WTC11 (cell line): Measurements from ENCODE around the gene HOXA5. TPM values are rescaled to one million over a fixed set of nuclear protein-coding genes. Genes with fewer than 3 reads are reported as not detected.

ENCODE experiments used
- ATAC-seq: fragments of 200-7000 bp; cut with Tn5 transposase; 2 replicates; pipeline ENCODE4 v1.10.0; 2021; ENCODE audit warnings: mild to moderate bottlenecking, moderate library complexity
- CTCF ChIA-PET: fragments of 300-600 bp; sonication (Branson Sonifier 250); formaldehyde crosslinking; loops from one replicate; lab custom pipeline; 2021; ENCODE audit warnings: antibody characterized with exemption; lab: Charles Lee
- POLR2A ChIA-PET: fragments of 350-600 bp; sonication (Branson Sonifier 250); formaldehyde crosslinking; loops from one replicate; lab custom pipeline; 2021; ENCODE audit warnings: antibody characterized with exemption; lab: Charles Lee
- DNase-seq: peaks from one replicate; pipeline ENCODE4 v3.0.0; 2021; ENCODE audit warnings: low spot score
- H3K27ac Mint-ChIP-seq: 2 replicates; pipeline ENCODE4 v1.8.0; 2021; ENCODE audit warnings: mixed read lengths
- H3K27me3 Mint-ChIP-seq: 2 replicates; pipeline ENCODE4 v1.8.0; 2021; ENCODE audit warnings: low read depth, mild to moderate bottlenecking, moderate library complexity, mixed read lengths
- H3K36me3 Mint-ChIP-seq: 2 replicates; pipeline ENCODE4 v1.8.0; 2021; ENCODE audit warnings: mixed read lengths
- H3K4me1 Mint-ChIP-seq: 2 replicates; pipeline ENCODE4 v1.8.0; 2022; ENCODE audit warnings: mixed read lengths
- H3K4me3 Mint-ChIP-seq: 2 replicates; pipeline ENCODE4 v1.8.0; 2021; ENCODE audit warnings: mild to moderate bottlenecking, moderate library complexity, mixed read lengths
- H3K9me3 Mint-ChIP-seq: 2 replicates; pipeline ENCODE4 v1.8.0; 2021; ENCODE audit warnings: mixed read lengths
- ATF1 ChIP-seq: sonication (generic); formaldehyde crosslinking; IDR thresholded peaks from 2 replicates; pipeline ENCODE4 v1.8.1; 2023; ENCODE audit warnings: mild to moderate bottlenecking, moderate library complexity, missing genetic modification reagents
- FOXJ3 ChIP-seq: sonication (generic); formaldehyde crosslinking; IDR thresholded peaks from 2 replicates; pipeline ENCODE4 v1.9.0; 2021; ENCODE audit warnings: missing genetic modification reagents, mild to moderate bottlenecking, borderline replicate concordance
- HMGA2 ChIP-seq: fragments of 250-450 bp; sonication (Bioruptor Pico); IDR thresholded peaks from 2 replicates; pipeline ENCODE4 v1.4.0; 2021; ENCODE audit warnings: mild to moderate bottlenecking, moderate library complexity
- KAT7 ChIP-seq: sonication (generic); formaldehyde crosslinking; IDR thresholded peaks from 2 replicates; pipeline ENCODE4 v1.8.1; 2023; ENCODE audit warnings: missing genetic modification reagents, mild to moderate bottlenecking, borderline replicate concordance
- SMAD4 ChIP-seq: sonication (generic); formaldehyde crosslinking; IDR thresholded peaks from 2 replicates; pipeline ENCODE4 v1.8.0; 2022; ENCODE audit warnings: mild to moderate bottlenecking, missing genetic modification reagents
- SP1 ChIP-seq: sonication (generic); formaldehyde crosslinking; conservative IDR thresholded peaks from 2 replicates; pipeline ENCODE4 v1.8.1; 2022; ENCODE audit warnings: missing genetic modification reagents
- TEAD1 ChIP-seq: sonication (generic); formaldehyde crosslinking; IDR thresholded peaks from 2 replicates; pipeline ENCODE4 v1.8.0; 2022; ENCODE audit warnings: mild to moderate bottlenecking, missing genetic modification reagents
- ZNF138 ChIP-seq: sonication (generic); formaldehyde crosslinking; conservative IDR thresholded peaks from 2 replicates; pipeline ENCODE4 v1.8.1; 2022; ENCODE audit warnings: mild to moderate bottlenecking, moderate library complexity, missing genetic modification reagents
- ZNF317 ChIP-seq: sonication (generic); formaldehyde crosslinking; IDR thresholded peaks from 2 replicates; pipeline ENCODE4 v1.8.1; 2023; ENCODE audit warnings: low read depth, mild to moderate bottlenecking, moderate library complexity, missing genetic modification reagents, borderline replicate concordance
- ZNF396 ChIP-seq: fragments of 250-450 bp; sonication (Bioruptor Pico); IDR thresholded peaks from 2 replicates; pipeline ENCODE4 v1.8.0; 2021; ENCODE audit warnings: mild to moderate bottlenecking, moderate library complexity, borderline replicate concordance
- ZNF416 ChIP-seq: fragments of 250-450 bp; sonication (Bioruptor Pico); IDR thresholded peaks from 2 replicates; pipeline ENCODE4 v1.9.0; 2021; ENCODE audit warnings: mild to moderate bottlenecking, inconsistent platforms
- ZNF423 ChIP-seq: fragments of 250-450 bp; sonication (Bioruptor Pico); IDR thresholded peaks from 2 replicates; pipeline ENCODE4 v2.1.2; 2022; ENCODE audit warnings: mild to moderate bottlenecking, moderate library complexity
- total RNA-seq: library from RNA; stranded (reverse); gene quantifications from 3 replicates; pipeline ENCODE4 v1.2.3, GENCODE V29; 2021
- TF ChIP-seq, protein P1 (sequence below): sonication (generic); formaldehyde crosslinking; IDR thresholded peaks from 2 replicates; pipeline ENCODE4 v1.8.0; 2023; ENCODE audit warnings: mild to moderate bottlenecking, missing genetic modification reagents
- TF ChIP-seq, protein P2 (sequence below): sonication (generic); formaldehyde crosslinking; IDR thresholded peaks from 2 replicates; pipeline ENCODE4 v1.8.1; 2022; ENCODE audit warnings: mild to moderate bottlenecking, missing genetic modification reagents, moderate library complexity, borderline replicate concordance
- TF ChIP-seq, protein P3 (sequence below): fragments of 250-450 bp; sonication (Bioruptor Pico); IDR thresholded peaks from 2 replicates; pipeline ENCODE4 v1.9.0; 2021; ENCODE audit warnings: moderate library complexity, mild to moderate bottlenecking, inconsistent platforms, borderline replicate concordance
- TF ChIP-seq, protein P4 (sequence below): sonication (generic); formaldehyde crosslinking; IDR thresholded peaks from 2 replicates; pipeline ENCODE4 v1.8.1; 2023; ENCODE audit warnings: mild to moderate bottlenecking, missing genetic modification reagents
- TF ChIP-seq, protein P5 (sequence below): sonication (generic); formaldehyde crosslinking; conservative IDR thresholded peaks from 2 replicates; pipeline ENCODE4 v1.8.1; 2023; ENCODE audit warnings: mild to moderate bottlenecking, low read depth, missing genetic modification reagents, moderate library complexity

HOXA5 gene
- total RNA-seq, 1 experiment from 2014 or later, result not detected

DNA sequence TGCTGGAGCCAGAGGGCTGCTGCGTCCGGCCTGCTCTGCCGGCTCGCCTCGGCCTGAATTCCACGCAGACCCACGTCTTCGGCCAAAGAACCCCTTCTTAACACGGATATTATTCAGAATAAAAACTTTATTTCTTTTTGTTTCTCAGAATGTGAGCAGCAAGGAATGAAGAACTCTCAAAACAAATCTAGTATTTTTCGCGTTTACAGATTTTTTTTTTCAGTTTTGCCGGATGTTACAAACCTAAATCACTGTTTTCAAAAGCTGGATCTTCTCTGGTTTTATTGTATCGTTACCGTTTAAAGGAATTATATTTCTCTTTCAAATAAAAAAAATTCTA lies 36.6 kb downstream of the HOXA5 start (continued):
- TF ChIP-seq, protein P1, sequence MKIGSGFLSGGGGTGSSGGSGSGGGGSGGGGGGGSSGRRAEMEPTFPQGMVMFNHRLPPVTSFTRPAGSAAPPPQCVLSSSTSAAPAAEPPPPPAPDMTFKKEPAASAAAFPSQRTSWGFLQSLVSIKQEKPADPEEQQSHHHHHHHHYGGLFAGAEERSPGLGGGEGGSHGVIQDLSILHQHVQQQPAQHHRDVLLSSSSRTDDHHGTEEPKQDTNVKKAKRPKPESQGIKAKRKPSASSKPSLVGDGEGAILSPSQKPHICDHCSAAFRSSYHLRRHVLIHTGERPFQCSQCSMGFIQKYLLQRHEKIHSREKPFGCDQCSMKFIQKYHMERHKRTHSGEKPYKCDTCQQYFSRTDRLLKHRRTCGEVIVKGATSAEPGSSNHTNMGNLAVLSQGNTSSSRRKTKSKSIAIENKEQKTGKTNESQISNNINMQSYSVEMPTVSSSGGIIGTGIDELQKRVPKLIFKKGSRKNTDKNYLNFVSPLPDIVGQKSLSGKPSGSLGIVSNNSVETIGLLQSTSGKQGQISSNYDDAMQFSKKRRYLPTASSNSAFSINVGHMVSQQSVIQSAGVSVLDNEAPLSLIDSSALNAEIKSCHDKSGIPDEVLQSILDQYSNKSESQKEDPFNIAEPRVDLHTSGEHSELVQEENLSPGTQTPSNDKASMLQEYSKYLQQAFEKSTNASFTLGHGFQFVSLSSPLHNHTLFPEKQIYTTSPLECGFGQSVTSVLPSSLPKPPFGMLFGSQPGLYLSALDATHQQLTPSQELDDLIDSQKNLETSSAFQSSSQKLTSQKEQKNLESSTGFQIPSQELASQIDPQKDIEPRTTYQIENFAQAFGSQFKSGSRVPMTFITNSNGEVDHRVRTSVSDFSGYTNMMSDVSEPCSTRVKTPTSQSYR (CRISPR knock-in tag), result no peak
- TF ChIP-seq ZNF396 (CRISPR knock-in tag) (no peak), SMAD4 (CRISPR knock-in tag) (no peak), SP1 (CRISPR knock-in tag) (no peak), KAT7 (no peak), ATF1 (CRISPR knock-in tag) (no peak), TEAD1 (CRISPR knock-in tag) (no peak), ZNF138 (CRISPR knock-in tag) (no peak)
- TF ChIP-seq, protein P2, sequence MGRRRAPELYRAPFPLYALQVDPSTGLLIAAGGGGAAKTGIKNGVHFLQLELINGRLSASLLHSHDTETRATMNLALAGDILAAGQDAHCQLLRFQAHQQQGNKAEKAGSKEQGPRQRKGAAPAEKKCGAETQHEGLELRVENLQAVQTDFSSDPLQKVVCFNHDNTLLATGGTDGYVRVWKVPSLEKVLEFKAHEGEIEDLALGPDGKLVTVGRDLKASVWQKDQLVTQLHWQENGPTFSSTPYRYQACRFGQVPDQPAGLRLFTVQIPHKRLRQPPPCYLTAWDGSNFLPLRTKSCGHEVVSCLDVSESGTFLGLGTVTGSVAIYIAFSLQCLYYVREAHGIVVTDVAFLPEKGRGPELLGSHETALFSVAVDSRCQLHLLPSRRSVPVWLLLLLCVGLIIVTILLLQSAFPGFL (CRISPR knock-in tag), result no peak
- TF ChIP-seq, protein P3, sequence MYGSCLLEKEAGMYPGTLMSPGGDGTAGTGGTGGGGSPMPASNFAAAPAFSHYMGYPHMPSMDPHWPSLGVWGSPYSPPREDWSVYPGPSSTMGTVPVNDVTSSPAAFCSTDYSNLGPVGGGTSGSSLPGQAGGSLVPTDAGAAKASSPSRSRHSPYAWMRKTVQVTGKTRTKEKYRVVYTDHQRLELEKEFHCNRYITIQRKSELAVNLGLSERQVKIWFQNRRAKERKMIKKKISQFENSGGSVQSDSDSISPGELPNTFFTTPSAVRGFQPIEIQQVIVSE (CRISPR knock-in tag), result no peak

DNA sequence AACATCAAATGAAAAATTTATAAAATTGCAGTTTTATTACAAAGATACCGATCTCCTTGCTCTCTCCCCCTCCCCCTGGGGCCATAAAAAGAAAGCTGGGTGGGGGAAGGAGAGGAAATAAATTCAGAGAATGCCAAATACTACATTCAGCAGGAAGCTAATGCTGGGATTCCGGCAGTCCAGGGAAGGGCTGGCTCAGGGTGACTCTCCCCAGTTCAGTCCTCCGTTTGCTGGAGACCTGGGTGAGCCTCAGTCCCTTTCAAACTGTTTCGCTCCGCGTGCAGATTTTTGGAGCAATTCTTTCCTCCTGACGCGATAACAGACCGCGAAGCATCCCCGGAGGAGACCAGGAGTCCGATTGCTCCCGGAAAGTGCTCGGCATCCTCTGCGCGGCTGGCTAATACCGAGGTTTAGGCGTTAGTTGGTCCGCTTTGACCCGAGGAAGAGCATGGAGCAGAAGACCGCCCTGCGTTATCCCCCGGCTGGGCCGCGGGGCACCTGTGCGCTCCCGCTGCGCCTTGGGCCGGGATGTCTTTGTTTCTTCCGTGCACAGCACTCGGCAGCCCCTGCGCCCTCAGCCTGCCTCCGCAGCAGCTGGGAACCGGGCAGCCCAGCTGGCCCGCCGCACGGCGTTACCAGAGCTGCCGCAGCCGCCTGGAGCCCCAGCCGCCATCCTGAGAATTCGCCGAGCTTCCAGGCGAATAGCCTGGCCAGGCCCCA lies 37.1 kb downstream of the HOXA5 start:
- Mint-ChIP-seq H3K4me1 (peaks cover 33% of the 10 kb centered on the region), H3K27me3 (peaks cover 100% of the 10 kb centered on the region), H3K4me3 (0 out of 2 replicates have a peak overlapping the region, but pooled peaks have one; percentile 12), H3K36me3 (no peaks in the 10 kb centered on the region; the same call in 1 of the 2 replicates), H3K9me3 (no peaks in the 10 kb centered on the region), H3K27ac (no peak overlapping the region)
- peak; percentile 73 for DNase-seq
- ChIA-PET CTCF (interaction anchor here (1.5 to 2.0 kb wide), 4 partner anchors 37 to 73 kb away, joined by 3 to 7 read pairs (median 6); partner anchors contain the start of gene HOXA5), POLR2A (no interaction called here)
- TF ChIP-seq ZNF416 (CRISPR knock-in tag) (no peak), ZNF423 (peak; percentile 88)
- ATAC-seq, result peak; percentile 29

DNA sequence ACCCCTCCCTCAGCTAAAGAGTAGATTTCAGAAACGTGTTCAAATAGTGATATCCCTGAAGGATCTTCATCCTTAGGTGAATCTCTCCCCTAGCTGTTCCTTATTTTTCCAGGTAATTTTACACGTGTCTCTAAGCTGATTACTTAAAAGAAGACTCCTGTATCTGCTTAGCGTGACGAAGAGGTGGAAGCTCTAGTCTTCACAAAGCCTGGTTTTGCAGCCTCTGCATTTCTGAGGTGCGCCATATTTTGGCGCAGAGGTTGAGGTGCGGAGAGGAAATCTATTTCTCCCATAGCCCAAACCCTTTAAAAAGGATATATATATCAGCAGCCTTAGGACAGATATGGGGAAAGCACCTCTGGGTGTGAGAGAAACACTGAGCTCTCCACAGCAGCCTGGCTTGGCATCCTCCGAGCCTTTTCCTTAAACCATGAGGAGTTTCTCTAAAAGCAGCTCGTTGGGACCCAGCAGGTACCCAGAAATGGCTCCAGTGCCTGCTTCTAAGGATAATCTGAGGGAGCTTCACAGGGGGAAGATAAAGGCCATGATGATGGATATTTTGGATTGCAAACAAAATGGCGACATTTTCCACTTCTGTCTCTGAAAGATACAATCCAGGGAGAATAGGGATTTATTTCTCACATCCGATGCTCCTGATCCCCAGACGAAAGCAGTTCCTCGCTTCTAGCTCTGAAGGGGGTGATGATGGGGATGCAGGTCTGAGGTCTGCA lies 38.0 kb downstream of the HOXA5 start:
- no peak overlapping the region for H3K27ac Mint-ChIP-seq
- TF ChIP-seq ZNF317 (CRISPR knock-in tag) (no peak), HMGA2 (CRISPR knock-in tag) (no peak), KAT7 (no peak), FOXJ3 (CRISPR knock-in tag) (no peak), SP1 (CRISPR knock-in tag) (no peak)
- TF ChIP-seq, protein P4, sequence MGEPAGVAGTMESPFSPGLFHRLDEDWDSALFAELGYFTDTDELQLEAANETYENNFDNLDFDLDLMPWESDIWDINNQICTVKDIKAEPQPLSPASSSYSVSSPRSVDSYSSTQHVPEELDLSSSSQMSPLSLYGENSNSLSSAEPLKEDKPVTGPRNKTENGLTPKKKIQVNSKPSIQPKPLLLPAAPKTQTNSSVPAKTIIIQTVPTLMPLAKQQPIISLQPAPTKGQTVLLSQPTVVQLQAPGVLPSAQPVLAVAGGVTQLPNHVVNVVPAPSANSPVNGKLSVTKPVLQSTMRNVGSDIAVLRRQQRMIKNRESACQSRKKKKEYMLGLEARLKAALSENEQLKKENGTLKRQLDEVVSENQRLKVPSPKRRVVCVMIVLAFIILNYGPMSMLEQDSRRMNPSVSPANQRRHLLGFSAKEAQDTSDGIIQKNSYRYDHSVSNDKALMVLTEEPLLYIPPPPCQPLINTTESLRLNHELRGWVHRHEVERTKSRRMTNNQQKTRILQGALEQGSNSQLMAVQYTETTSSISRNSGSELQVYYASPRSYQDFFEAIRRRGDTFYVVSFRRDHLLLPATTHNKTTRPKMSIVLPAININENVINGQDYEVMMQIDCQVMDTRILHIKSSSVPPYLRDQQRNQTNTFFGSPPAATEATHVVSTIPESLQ, result no peak
- TF ChIP-seq, protein P1 (CRISPR knock-in tag), result no peak
- TF ChIP-seq, protein P5, sequence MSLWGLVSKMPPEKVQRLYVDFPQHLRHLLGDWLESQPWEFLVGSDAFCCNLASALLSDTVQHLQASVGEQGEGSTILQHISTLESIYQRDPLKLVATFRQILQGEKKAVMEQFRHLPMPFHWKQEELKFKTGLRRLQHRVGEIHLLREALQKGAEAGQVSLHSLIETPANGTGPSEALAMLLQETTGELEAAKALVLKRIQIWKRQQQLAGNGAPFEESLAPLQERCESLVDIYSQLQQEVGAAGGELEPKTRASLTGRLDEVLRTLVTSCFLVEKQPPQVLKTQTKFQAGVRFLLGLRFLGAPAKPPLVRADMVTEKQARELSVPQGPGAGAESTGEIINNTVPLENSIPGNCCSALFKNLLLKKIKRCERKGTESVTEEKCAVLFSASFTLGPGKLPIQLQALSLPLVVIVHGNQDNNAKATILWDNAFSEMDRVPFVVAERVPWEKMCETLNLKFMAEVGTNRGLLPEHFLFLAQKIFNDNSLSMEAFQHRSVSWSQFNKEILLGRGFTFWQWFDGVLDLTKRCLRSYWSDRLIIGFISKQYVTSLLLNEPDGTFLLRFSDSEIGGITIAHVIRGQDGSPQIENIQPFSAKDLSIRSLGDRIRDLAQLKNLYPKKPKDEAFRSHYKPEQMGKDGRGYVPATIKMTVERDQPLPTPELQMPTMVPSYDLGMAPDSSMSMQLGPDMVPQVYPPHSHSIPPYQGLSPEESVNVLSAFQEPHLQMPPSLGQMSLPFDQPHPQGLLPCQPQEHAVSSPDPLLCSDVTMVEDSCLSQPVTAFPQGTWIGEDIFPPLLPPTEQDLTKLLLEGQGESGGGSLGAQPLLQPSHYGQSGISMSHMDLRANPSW (CRISPR knock-in tag), result no peak

More for the DNA sequence above, 38.0 kb downstream of the HOXA5 start:
- POLR2A ChIA-PET, result no interaction called here
- Mint-ChIP-seq H3K27me3 (peaks cover 100% of the 10 kb centered on the region), H3K4me1 (peaks cover 37% of the 10 kb centered on the region), H3K9me3 (no peaks in the 10 kb centered on the region), H3K36me3 (no peaks in the 10 kb centered on the region; the same call in 1 of the 2 replicates), H3K4me3 (no peak overlapping the region)
- DNase-seq, result no peak
- CTCF ChIA-PET, result interaction anchor here (1.5 to 2.0 kb wide), 4 partner anchors 38 to 74 kb away, joined by 3 to 7 read pairs (median 6); partner anchors contain the start of gene HOXA5
- no peak for ATAC-seq
